SW480 (cell line): Measurements from ENCODE around the gene GAPT.

Experiments used
- DNase-seq: peaks from one replicate; pipeline ENCODE4 v3.0.0-alpha.2; 2016; ENCODE audit warnings: low spot score

GAPT gene

DNA sequence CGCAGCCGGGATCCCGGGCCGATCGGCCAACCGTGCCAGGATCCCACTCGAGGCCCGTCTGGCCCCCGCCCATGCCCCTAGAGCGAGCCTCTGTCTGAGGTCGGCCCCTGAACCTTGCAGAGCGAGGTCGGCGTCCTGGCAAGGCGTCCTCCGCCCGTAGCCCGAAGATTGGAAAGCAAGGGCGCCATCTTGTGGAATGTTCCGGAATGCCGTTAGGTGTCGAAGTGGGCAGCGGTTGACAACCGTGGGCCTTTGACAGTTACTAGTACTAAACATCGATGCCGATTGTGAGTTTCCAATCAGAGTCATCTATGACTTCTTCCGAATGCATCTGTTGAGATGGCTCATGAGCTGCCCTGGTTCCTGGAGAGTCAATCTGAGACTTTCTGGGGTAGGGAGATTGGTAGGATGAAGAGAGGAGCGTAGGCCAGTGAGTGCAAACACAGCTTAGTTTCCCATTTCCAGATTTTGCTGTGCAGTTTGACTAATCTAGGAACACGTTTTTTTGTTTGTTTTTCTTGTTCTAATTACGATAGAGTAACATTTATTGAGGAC is 30.4 kb upstream of the GAPT start:
- peak; percentile 82 for DNase-seq

DNA sequence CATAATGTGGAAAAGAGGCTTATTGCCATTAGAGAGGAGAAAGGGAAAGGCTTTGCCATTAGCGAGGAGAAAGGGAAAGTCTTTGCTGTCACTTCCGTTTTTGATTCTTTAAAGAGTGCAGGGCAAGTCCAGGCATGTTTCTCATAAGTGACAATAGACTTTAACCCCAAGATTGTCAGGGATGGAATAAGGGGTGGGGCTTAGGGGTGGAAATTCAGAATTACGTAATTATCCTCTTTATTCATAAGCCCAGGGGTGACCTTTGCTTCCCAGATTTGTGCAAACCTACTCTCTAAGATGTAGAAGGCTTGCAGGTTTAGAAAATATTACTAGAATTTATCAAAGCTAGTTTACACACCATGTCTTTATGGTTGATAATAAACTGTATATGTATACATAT is 29.1 kb upstream of the GAPT start:
- peak; percentile 86 for DNase-seq

DNA sequence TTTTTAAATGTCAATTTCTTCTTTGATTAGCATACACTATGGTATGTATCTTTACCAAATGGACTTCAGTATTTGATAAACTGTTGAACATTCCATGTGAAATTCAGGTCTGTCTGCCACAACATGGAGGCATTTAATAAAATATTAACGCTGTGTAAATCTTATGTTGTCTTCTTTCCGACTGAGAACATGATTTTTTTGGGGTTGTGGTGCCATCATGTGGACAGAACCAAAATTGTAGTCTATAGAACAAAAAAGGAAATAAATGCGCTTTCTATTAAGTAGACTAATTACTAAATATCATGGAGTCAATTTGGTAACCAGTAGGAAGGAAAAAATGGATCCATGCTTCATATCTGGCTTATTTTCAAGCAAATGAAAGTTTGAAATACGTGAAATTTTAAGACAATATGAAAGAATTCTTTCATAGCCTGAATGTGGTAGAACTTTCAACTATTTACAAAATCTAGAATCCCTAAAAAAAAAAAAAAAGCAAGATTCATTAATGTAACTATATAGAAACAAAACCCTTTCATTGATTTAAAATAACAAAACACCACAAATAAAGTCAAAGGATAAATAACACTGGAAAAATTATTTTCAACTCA is 28.5 kb upstream of the GAPT start:
- peak; percentile 52 for DNase-seq

DNA sequence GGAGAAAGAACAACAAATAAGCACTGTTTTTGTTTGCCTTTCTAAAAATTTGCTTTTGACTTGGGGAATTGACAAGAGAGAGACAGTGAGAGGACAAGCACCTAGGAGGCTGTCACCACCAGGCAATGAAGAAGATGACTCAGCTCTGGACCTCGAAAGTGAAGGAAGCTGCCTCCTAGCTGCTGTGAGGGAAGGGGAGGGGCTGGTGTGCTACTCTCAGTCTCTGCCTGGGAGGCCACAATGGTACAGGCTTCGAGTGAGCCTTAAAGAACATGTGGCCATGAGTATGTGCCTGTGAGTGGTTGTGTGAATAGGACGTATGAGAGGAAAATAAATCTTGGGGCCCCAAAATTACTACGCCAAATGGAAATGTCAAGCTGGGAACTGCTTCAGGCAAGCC is 24.3 kb upstream of the GAPT start:
- no peak for DNase-seq

DNA sequence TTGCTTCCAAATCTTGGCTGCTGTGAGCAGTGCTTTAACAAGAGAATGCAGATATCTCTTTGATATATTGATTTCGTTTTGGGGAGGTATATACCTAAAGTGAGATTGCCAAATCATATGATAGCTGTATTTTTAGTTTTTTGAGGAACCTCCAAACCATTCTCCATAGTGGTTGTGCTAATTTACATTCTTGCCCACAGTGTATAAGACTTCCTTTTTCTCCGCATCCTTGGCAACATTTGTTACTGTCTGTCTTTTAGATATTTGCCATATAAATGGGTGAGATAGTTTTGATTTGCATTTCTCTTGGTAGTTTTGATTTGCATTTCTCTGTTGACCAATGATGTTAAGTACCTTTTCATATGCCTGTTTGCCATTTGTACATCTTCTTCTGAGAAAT is 21.3 kb upstream of the GAPT start:
- DNase-seq = no peak

DNA sequence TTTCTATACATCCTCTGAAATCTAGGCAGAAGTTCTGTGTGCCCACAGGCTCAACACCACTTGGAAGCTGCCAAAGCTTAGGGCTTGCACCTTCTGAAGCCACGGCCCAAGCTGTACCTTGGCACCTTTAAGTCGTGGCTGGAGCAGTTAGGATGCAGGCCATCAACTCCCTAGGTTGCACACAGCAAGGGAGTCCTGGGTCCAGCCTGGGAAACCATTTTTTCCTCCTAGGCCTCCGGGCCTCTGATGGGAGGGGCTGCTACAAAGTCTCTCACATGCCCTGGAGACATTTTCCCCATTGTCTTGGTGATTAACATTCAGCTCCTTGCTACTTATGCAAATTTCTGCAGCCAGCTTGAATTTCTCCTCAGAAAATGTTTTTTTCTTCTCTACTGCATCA is 15.8 kb upstream of the GAPT start:
- no peak for DNase-seq

DNA sequence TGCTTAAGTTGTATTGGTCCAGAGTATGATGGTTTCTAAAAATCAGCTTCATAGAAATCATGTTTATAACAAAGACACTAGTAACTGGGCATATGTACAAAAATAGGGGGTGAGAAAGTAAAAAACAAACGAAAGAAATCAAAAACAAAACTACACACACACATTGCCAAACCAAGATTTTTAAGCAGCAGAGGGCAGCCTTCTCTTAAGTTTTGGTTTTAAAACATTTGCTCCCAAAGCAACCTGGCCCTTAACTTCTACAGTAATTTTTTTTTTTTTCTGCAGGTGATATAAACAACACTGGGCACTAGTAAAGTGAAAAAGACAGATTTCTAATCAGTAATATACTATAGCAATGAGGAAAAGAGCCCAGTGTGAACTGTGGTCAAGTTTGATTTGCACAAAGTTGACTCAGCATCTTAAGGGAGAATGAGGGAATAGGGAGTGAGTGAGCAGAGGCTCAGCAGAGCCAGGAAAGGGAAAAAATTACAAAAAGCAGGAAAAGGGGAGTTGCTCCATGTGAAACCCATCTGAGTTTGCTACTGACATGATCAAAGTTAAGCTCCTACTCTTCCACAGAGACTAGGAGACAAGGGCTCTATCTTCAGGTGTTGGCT is 13.4 kb upstream of the GAPT start:
- no peak for DNase-seq

DNA sequence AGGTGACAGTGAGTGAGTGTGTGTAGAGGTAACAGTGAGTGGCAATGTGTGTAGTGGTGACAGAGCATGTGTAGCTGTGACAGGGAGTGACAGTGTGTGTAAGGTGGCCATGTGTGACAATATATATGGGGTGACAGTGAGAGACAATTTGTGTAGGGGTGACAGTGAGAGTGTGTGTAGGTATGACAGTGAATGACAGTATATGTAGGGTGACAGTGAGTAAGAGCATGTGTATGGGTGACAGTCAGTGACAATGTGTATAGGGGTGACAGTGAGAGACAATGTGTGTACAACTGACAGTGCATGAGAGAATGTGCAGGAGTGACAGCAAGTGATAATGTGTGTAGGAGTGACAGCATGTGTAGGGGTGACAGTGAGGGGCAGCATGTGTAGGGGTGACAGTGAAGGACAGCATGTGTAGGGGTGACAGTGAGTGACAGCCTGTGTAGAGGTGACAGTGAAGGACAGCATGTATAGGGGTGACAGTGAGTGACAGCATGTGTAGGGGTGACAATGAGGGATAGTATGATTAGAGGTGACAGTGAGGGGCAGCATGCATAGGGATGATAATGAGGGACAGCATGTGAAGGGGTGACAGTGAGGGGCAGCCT is 10.1 kb upstream of the GAPT start:
- DNase-seq = no peak

DNA sequence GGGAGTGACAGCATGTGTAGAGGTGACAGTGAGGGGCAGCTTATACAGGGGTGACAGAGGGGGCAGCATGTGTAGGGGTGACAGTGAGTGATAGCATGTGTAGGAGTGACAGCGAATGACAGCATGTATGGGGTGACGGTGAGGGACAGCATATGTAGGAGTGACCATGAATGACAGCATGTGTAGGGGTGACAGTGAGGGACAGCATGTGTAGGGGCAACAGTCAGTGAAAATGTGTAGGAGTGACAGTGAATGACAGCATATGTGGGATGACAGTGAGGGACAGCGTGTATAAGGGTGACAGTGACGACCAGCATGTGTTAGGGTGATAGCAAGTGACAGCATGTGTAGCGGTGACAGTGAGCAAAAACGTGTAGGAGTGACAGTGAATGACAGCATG is 9.4 kb upstream of the GAPT start:
- no peak for DNase-seq

DNA sequence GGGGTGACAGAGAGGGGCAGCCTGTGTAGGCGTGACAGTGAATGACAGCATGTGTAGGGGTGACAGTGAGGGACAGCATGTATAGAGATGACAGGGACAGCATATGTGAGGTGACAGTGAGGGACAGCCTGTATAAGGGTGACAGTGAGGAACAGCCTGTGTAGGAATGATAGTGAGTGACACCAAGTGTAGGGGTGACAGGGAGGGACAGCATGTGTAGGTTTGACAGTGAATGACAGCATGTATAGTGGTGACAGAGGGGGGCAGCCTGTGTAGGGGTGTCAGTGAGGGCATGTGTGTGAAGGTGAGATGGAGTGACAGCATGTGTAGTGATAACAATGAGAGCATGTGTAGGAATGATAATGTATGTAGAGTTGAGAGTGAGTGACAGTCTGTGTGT is 8.7 kb upstream of the GAPT start:
- no peak for DNase-seq

DNA sequence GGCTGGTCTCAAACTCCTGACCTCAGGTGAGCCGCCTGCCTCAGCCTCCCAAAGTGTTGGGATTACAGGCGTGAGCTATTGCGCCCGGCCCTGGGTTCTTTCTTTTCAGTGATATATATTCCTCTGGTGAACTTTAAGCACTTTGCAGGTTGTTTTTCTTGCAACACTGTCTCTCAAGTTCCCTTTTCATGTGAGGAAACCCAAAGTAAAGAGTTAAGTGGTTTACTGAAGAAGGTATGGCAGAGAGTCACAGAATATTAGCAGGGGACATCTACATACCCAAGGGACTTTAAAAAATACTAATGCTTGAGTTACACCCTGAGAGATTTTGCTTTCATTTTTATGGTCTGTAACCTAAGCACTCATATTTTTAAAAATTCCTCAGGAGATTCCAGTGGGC is 6.7 kb upstream of the GAPT start:
- no peak for DNase-seq

DNA sequence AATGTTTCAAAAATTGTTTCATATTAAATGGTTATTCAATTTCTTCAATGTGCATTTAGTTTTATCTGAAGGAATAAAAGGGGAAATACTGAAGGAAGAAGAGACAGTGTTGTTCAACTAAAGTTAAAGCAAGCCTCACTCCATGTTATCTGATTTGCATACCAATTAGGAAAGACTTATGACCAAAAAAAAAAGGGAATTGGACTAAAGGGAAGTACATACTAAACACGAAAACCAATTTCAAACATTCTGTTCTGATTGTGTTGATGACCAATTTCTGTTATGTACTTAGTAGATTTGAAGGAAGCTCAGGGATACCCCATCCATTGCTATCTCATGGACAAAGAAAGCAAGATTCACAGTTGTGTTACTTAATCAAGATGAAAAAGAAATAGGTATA is 4.9 kb upstream of the GAPT start:
- no peak for DNase-seq

DNA sequence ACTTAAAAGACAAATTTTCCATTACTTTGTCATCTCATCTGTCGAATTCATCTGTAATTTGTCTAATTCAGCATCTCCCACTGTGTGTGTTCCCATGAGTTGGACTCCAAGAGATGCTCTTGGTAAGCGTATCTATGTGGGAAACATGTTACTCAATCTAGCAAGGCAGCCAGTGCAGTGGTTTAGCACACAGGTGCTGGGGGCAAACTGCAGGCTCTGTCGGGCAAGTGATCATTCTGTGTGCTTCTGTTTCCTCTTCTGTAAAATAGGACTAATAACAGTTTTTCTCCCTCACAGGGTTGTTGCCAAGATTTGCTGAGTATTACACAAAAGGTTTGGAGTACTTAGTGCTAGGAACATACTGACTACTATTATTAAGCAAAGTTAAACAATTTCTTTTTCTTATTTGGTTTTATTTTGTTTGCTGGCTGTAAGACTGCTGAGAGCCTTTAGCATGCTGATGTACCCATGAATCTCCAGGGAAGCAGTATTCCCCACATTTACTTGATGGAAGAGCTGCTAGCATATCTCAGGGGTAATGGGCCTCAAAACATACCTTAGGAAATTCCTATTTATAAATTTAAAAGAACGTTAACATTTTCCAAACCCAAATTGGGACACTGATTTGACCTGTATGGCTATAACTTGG is 709 bp upstream of the GAPT start:
- no peak for DNase-seq

DNA sequence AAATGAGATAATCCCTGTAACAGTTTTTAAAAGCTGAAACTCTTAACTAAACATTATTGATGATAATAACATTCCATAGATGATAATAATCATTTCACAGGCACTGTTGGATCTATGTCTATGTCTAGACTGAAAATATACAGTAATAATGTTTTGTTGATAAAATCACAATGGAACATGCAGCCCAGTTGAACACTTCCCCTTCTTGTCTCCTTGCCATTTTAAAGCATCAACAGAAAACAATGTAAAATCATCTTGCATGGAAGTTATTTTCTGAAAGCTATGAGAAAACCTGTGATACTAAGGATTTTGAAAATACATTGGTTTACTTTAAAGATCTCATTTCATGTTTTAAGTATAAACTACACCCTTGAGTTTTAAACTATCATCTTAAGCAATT is 1.9 kb downstream of the GAPT start:
- no peak for DNase-seq

DNA sequence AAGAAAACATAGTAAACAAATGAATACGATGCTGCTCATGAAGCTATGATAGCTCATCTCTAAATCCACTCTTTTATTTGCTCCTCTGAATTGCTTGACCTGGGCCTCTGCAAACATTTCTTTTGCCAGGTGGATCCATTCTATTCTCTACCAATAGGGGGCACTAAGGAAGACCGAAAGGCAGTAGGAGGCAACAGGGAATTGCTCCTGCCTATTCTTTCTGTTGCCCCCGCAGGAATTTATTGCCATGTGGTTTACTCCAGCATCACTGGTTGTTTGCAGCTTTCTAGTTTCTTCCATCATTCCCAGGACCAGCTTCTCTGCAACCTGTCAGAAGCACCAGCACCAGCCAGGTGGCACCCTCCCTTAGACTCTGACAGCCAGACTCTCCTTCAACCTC is 5.3 kb downstream of the GAPT start:
- peak; percentile 5 for DNase-seq

DNA sequence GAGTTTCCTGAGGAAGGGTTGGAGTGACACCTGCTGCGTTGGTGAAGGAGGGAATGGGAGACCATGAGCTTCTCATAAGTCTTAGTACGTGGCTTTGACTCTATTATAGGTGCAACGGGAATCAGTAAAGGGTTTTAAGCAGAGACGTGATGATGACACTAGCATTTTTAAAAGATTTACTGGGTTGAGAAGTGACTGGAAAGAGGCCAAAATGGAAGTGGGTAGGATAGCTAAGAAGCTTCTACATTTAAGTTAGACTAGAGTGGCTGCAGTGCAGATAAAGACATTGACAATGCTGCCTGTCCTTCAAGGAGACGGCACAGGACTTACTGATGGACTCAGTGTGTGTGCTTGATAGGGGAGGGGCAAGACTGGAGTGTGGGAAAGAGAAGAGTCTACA is 6.2 kb downstream of the GAPT start:
- DNase-seq = no peak

DNA sequence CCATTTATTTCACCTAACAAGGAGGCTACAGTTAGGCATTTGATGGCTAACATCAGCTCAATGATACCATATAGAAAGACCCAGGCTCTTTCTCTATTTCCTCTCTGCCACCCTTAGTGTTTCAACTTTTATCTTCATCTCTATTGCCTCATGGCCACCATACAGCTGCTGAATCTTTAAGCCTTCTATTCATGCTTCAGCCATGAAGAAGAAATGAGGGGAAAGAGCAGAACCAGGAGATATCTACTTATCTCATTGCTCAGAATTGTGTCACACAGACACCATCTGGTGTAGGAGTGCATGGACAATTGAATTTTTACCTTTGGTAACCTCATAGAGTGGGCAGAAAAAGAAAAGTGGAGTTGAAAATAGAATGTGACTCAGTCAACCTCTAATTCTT is 6.7 kb downstream of the GAPT start:
- no peak for DNase-seq

DNA sequence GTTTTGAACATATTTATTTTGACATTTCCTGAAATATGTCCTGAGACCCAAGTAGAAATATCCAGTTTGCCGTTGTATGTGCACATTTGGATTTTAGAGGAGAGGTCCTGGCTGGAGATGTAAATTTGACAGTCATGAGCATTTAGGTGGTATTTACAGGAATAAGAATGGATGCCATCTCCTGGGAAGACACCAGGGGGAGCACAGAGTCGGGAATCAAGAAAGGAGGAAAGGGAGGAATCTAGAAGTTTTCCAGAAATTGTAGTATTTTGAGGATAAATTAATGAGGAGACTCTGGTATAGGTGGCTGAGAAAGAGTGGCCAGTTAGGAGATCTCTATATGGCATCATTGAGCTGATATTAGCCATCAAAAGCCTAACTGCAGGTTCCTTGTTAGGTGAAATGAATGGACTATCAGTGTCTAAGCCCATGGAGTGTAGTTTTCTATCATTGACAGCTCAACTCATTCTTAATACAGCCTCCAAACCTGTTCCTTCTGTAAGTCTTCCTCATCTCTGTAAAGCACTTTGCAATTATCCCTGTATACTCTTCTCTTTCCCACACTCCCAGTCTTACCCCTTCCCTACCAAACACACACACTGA is 7.2 kb downstream of the GAPT start:
- DNase-seq = peak; percentile 27

DNA sequence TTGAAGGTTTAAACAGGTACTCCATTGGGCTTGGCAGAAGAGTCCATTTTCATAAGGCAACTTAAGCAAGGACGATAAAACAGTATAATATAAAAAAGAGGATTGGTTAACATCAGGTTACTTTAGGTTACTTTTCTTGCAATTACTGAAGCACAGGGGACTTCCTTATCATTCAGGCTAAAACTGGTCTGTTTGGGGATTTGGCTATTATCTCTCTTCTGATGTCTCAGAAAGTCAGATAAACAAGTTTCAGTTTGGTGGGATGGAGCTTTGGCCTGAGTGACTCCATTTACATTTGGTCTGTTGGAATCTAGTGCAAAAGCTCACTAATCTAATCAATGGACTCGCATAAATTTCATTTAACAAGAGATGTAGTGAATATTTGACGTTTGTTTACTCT is 8.0 kb downstream of the GAPT start:
- DNase-seq = no peak

DNA sequence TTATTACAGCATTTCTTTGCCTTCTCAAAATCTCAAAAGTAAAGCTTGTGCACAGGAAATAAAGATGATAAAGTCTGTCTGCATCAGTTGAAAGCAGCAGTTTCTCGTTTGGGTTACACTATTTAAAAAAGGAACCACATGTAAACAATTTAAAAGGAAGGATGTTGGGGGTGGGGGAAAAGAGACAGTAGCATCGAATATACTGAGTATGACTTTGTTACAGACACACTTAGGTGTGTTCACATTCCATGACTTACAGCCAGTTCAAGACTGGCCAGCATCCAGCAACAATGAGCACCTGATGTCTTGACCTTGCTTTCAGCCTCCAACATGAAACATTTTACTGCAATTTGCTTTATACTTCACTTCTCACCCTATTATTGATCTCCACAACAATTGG is 8.7 kb downstream of the GAPT start:
- no peak for DNase-seq

DNA sequence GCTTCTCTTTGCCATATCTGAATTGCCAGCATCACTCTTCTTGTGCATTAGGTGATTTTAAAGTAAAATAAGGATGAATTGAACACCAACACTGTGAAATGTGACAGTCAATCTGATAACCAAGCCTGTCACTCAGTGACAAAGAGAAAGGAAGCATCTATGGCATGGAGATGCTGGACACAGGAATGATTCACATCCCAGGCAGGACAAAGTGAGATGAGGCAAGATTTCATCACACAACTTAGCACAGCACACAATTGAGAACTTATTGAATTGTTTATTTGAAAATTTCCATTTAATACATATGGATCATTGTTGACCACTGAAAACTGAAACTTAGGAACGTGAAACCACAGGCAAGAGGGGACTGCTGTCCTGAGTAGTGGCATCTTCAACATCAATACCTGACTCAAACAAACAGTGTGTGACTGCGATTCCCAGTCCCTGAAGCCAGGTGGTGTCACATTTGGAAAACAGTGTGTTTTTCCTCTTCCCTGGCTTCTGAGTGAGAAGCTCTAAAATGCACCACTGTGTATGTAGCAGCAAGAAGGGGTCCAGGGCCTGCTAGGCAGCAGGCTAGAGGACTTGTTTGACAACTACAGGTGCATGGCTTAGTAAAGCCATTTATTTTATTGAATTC is 10.7 kb downstream of the GAPT start:
- no peak for DNase-seq

DNA sequence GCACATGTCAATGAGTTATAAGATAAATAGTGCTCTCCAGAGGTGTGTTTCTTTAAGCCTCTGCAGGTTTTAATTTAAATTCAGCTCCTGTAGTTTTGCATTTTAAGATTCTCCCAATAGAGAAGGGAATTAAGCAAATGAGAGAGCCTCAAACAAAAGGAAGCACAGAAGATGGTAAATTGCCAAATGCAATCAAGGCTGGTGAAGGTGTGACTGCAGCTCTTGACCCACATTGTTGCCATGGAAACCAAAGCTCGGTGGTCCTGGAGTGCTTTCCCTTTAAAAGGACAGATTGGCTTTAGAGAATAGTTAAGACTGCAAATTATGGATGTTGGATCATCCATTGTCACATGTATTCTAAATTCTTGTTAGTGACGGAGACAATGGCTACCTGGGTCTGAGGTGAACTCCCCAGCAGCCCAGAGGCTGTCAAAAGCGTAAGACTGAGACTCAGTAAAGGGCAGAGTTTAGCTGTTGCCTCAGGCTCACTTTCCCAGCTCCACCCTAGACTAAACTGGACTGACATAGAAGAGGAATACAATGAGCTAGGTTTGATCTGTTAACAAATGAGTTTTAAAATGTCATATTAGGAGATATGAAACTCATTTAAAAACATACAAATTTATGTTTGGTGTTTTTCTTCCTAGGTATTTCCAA is 12.3 kb downstream of the GAPT start:
- no peak for DNase-seq
